AG09309 (cell line): ENCODE data around the gene CYP19A1.

Experiments
- DNase-seq: peaks from one replicate; pipeline ENCODE4 v3.0.0-alpha.2; 2010; ENCODE audit warnings: low read depth
- H3K4me3 ChIP-seq: 2 replicates; pipeline ENCODE4 v1.5.1; 2011; ENCODE audit warnings: mild to moderate bottlenecking, low read depth, low read length, moderate library complexity; ENCODE audit not compliant: control insufficient read depth
- TF ChIP-seq, protein P1 (sequence below): IDR thresholded peaks from 2 replicates; pipeline ENCODE4 v1.5.1; 2011; ENCODE audit warnings: mild to moderate bottlenecking, low read depth, low read length, inconsistent platforms; ENCODE audit not compliant: insufficient read depth, control insufficient read depth; ENCODE audit errors: missing control alignments

The CYP19A1 gene

DNA sequence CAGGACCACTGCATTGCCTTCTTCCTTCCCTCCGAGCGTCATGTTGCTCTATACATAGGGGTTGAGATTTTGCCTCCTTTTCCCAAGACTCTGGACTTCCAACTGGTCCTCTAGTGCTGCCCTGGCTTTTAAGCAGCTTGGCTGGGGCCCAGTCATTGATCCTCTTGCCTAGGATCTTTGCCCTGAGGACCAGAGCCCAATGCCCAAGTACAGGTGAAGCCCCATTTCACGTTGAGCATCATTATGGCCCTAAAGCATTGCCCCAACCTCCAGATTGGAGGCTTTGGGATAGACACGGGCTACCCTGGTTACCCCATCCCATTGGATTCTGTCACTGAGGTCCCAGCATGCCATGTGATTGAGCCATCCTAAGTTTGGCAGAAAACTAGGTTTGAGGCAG is 47.7 kb downstream of the CYP19A1 start:
- H3K4me3 ChIP-seq = no peak overlapping the region
- TF ChIP-seq, protein P1, sequence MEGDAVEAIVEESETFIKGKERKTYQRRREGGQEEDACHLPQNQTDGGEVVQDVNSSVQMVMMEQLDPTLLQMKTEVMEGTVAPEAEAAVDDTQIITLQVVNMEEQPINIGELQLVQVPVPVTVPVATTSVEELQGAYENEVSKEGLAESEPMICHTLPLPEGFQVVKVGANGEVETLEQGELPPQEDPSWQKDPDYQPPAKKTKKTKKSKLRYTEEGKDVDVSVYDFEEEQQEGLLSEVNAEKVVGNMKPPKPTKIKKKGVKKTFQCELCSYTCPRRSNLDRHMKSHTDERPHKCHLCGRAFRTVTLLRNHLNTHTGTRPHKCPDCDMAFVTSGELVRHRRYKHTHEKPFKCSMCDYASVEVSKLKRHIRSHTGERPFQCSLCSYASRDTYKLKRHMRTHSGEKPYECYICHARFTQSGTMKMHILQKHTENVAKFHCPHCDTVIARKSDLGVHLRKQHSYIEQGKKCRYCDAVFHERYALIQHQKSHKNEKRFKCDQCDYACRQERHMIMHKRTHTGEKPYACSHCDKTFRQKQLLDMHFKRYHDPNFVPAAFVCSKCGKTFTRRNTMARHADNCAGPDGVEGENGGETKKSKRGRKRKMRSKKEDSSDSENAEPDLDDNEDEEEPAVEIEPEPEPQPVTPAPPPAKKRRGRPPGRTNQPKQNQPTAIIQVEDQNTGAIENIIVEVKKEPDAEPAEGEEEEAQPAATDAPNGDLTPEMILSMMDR = no peak
- no peak for DNase-seq

DNA sequence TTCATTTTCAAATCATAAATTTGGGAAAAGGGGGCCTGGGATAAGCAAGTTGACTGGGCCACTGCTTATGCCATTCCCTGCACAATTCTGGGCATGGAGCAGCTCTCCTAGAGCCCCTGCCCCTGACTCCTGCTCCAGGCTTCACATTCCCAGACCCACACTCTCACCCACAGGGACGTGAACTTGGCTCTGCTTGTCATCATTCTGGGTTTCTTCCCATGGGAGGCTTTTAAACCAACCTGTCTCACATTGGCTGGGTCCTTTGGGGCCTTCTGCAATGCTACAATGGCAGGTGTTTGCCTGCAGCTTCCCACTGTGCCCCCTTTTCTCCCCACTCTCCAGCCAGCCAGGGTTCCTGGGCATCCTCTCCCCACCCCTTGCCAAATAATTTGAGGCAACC is 49.1 kb downstream of the CYP19A1 start:
- no peak for DNase-seq
- H3K4me3 ChIP-seq = no peak overlapping the region
- TF ChIP-seq, protein P1 = no peak

DNA sequence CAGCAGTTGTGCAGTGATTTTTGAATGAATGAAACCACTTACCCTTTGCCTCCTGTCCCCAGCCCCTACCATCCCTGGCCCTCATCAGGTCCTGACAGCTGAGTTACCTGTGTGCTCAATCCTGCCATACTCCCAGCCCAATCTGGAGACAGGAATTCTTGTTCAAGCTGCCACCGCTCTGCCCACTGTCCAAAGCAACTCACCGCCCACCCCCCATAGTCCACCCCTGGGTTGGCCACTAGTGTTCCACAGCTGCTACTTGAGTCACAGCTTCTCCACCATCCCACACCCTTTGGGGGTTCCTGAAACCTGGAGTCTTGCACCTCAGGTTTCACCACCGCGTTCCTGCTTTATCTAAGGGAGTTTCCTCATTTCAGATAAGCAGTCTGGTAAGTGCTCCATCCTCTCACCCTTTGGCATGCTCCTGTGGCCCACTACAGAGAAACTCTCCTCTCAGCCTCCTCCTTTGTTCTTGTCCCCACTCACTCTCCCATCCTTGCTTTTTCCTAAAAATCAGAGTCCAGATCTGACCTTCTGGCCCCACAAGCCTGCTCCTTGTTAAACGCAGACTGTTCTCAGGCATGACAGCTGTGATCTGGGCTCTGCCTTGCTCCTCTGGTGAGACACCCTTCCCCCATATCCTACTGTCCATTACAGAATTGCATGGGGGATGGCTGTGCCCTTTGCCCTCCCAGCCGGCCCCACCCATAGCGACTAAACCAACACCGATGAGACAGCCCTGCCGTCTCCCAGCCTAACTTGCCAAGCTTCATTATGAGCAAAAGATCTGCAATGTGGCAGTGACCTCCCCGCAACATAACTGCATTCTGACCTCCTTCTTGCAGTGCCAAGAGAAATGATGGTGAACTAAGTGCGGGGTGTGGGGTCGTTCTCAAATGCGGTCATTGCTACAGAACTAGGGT is 50.0 kb downstream of the CYP19A1 start:
- TF ChIP-seq, protein P1 = no peak
- H3K4me3 ChIP-seq = no peak overlapping the region
- DNase-seq = no peak

DNA sequence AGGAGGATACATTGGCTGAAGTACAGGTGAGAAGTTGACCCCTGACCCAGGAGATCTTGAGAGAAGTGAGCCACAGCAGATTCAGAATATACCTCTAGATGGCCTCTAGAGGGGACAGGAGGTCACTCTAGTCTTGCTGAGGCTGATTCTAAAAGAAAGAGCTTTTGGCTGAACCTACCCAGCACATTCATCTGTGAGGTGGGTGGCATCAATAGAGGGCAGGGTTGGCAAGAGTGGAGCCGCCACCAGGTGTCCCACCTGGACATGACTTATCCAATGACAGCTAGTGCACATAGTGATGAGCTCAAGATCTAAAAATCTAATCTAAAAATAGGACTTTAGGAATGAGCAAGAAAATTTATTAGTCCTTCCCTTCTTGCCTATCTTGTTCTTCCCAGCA is 51.6 kb downstream of the CYP19A1 start:
- TF ChIP-seq, protein P1 = no peak
- no peak overlapping the region for H3K4me3 ChIP-seq
- no peak for DNase-seq

DNA sequence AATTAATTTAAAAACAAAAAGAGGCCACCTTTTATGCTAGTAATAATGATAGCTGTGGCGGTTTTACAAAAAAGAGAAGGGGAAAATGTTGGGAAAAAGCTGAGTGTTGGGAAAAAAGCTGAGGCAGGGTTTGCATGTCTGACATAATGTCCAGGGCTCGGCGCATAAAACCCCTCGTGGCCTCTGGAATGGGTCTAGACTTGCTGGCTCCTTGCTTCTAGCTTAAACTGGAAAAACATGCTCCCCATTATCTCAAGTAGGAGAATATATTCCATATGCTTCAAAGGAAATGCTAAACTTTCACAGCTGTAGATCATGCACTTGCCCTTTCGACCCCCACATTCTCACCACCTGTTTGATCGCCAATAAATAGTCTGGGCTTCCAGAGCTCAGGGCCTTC is 53.0 kb downstream of the CYP19A1 start:
- H3K4me3 ChIP-seq = no peak overlapping the region
- TF ChIP-seq, protein P1 = no peak
- no peak for DNase-seq

DNA sequence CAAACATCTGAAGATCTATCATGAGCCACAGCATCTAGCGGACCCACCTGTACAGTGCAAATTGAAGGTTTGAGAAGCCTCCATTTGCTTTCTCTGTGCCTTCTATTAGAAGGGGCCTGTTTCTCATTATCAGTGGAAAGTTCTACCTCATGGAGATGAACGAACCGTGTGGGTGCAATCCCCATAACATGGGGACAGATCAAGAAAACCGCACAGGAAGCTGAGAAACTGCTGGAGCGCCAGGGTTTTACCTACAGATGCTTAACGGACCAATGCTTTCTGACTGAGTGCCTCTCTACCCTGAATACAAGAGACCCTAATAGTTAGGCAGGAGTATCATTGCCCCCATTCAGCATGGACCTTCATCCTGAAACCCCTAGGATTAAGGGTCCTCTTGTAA is 53.5 kb downstream of the CYP19A1 start:
- TF ChIP-seq, protein P1 = no peak
- H3K4me3 ChIP-seq = no peak overlapping the region
- DNase-seq = no peak
